Fibroblast of mammary gland (primary cell): ENCODE measurements around the gene RPS15.

Source experiments
- DNase-seq: peaks from one replicate; pipeline ENCODE4 v3.0.0-alpha.2; 2010; ENCODE audit warnings: low read depth
- H3K4me3 ChIP-seq: 2 replicates; pipeline ENCODE4 v1.5.1; 2011; ENCODE audit warnings: low read depth, mild to moderate bottlenecking, low read length, moderate library complexity; ENCODE audit not compliant: control insufficient read depth
- CTCF ChIP-seq: conservative IDR thresholded peaks from 2 replicates; pipeline ENCODE4 v1.5.1; 2011; ENCODE audit warnings: low read depth, low read length, inconsistent platforms; ENCODE audit not compliant: control insufficient read depth, insufficient read depth

RPS15 gene

DNA sequence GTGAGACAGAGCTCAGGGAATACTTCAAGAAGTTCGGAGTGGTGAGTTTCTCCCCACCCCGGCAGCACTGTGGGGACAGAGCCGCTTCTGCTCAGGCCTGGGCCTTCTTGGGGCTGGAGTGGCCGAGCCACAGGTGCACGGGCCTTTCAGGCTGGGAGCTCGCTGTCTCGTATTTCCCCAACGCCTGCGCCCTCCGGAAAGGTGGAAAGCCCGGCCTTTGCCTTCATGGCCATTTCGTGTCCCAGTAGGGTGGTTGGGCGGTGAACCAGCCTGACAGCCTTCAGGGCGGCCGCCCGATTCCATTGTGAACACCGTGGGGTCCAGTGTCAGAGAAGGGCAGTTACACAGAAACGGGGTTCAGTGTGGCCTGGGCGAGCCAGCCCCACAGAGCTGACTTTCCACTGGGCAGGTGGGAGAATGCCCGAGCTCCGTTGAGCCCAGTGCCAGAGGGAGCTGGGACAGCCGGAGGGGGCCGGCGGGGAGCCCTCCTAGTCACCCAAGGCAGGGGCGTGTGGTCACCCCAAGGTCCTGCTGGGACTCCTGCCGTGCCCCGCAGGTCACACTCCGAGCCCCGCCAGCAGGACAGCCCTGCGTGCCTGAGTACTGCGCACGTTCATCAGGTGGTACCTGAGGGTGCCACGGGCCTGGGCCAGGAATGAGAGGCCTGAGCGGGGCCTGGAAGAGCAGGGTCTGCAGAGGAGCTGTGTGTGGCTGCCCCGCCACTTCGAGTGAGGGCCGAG lies 16.8 kb upstream of the RPS15 start:
- no peak for TF ChIP-seq CTCF
- DNase-seq: no peak
- no peak overlapping the region for H3K4me3 ChIP-seq

DNA sequence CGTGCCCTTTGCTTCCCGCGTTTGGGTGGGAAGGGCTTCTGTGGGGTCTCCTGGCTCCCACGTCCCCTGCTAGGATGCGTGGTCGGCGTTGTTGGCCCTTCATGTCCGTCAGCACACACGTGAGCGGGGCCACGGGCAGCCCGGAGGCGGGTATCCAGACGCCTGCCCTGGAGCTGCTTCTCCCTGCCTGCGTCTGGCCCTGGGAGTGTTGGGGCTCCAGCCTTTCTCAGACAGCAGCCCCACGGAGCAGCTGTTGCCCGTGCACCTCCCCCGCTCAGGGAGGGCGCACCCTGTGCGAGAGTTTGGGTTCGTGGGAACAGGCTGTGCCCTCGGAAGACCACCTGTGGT lies 16.3 kb upstream of the RPS15 start:
- no peak for TF ChIP-seq CTCF
- no peak for DNase-seq
- H3K4me3 ChIP-seq: no peak overlapping the region

DNA sequence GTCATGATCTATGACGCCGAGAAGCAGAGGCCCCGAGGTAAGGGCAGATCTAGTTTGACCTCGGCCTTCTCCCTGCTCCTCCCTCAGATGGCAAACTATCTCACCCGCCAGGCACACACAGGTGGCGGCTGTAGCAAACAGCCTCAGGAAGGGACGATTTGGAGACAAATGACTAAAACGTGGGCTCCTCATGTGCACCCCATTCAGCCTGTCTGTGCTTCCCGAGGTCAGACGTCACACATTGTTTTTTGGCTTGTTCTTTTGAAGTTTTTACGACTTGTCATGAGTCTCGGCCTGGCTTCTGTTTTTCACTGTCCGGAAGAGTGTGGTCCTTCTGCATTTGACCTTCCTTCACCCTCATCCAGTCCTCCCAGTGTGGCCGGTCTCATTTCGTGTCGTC lies 15.8 kb upstream of the RPS15 start:
- no peak for TF ChIP-seq CTCF
- DNase-seq: no peak
- H3K4me3 ChIP-seq: no peak overlapping the region

GRCh38 chr19:1422943-1423342 lies 15.3 kb upstream of the RPS15 start:
- DNase-seq: no peak
- no peak overlapping the region for H3K4me3 ChIP-seq
- no peak for TF ChIP-seq CTCF

DNA sequence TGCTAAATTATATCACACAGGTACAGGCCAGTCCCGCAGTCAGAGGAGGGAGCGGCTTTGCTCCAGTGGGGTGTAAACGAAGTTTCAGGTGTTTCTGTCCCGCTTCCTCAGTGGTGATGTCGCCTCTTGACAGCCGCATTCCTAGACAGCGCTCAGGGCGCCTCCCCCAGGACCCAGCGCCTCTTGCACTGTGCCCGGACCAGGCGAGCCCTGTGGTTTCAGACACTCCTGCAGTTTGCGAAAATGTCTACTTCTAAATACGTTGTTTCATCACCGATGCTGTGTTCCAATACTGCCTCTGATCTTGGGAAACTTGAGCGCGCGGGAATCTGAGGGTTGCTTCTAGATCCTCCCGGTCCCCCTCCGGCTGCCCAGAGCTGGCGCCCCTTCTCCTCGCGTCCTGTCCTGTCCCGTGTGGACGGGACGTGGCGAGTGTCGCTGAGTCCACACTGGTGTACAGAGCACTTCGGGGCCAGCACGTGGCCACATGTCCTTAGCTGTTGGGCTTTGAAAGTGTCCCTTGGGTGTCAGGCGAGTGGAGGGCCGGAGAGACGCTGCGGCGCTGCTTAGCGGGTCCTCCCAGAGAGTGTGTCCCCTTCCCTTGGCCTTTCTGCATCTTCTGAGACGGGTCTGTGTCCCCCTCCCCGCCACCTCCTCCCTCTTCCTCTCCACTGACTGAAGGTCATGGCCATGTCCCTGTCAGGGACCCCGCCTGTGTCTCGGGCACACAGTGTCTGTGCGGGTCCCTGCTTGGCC lies 14.6 kb upstream of the RPS15 start:
- no peak overlapping the region for H3K4me3 ChIP-seq
- TF ChIP-seq CTCF: no peak
- DNase-seq: no peak

DNA sequence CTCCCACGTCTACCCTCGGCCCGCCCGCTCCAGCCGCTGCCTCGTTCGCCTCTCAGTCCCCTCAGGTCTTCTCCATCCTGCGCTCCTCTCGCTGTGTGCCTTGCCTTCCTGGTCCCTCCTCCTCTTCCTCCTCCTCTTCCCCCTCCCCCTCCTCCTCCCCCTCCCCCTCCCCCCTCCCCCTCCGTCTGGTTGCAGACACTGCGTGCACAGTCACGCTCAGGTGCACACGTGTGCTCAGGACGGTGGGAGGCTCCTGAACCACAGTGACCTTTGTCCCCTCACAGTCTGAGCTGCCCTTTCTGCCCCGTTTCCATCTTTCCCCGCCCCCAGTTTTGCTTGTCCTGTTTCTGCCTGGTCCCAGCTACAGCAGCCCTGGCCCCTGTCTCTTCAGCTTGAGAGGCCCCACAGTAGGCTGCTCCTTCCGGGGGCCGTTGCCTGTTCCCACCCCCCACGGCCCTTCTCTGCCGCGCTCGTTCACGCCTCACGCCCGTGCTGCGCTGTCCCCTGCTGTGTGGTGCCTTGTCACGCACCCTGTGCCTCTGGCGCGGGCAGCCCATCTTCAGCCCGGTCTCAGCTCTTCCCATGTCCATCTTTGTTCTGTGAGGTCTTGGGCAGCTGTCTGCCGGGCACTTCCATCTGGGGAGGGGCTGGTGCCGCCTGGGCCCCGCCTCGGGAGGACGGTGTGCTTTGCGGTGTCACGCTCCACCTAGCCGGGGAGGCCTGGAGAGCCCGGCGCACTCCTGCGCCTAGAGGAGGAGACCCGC lies 13.8 kb upstream of the RPS15 start:
- no peak for TF ChIP-seq CTCF
- H3K4me3 ChIP-seq: no peak overlapping the region
- DNase-seq: no peak
